Activated naive CD8-positive, alpha-beta T cell treated with anti-CD3 and anti-CD28 coated beads for 36 hours (primary cell): ENCODE results near the gene IL2. TPM values are rescaled to one million over a fixed set of nuclear protein-coding genes. Genes with fewer than 3 reads are reported as not detected.

Experiments
- DNase-seq: peaks from one replicate; pipeline ENCODE4 v3.0.0; 2021
- H3K27ac Mint-ChIP-seq: one replicate; pipeline ENCODE4 v1.8.0; 2022; ENCODE audit warnings: mild to moderate bottlenecking, moderate library complexity, mixed read lengths
- H3K27me3 Mint-ChIP-seq: one replicate; pipeline ENCODE4 v1.8.0; 2022; ENCODE audit warnings: mild to moderate bottlenecking, mixed read lengths
- H3K36me3 Mint-ChIP-seq: one replicate; pipeline ENCODE4 v1.8.0; 2021; ENCODE audit warnings: mild to moderate bottlenecking, mixed read lengths
- H3K4me1 Mint-ChIP-seq: one replicate; pipeline ENCODE4 v1.8.0; 2021; ENCODE audit warnings: mixed read lengths
- H3K4me3 Mint-ChIP-seq: one replicate; pipeline ENCODE4 v1.8.0; 2022; ENCODE audit warnings: mild to moderate bottlenecking, moderate library complexity, mixed read lengths
- H3K9me3 Mint-ChIP-seq: one replicate; pipeline ENCODE4 v1.8.0; 2022; ENCODE audit warnings: mixed read lengths
- total RNA-seq, 2 experiments: library from RNA; stranded (reverse); gene quantifications; one replicate each; pipeline ENCODE4 v1.2.3, GENCODE V29; 2021

Gene IL2
- total RNA-seq, 2 experiments from 2014 or later = 37.7 to 40.7 TPM

- Mint-ChIP-seq H3K4me1 (peaks cover 18% of the 10 kb centered on the region), H3K36me3 (peaks cover 35% of the 10 kb centered on the region), H3K27ac (no peak overlapping the region), H3K4me3 (no peak overlapping the region), H3K27me3 (peaks cover 14% of the 10 kb centered on the region), H3K9me3 (peaks cover 1% of the 10 kb centered on the region)
- DNase-seq = no peak
Observed at GRCh38 chr4:122450847-122451246, 5.7 kb downstream of the IL2 start.

GRCh38 chr4:122434285-122434684, 22.2 kb downstream of the IL2 start:
- Mint-ChIP-seq H3K27ac (no peak overlapping the region), H3K4me3 (no peak overlapping the region), H3K9me3 (no peaks in the 10 kb centered on the region), H3K27me3 (no peaks in the 10 kb centered on the region), H3K36me3 (peaks cover 6% of the 10 kb centered on the region), H3K4me1 (peaks cover 14% of the 10 kb centered on the region)
- DNase-seq = no peak

- no peak overlapping the region for H3K27ac Mint-ChIP-seq
- peaks cover 6% of the 10 kb centered on the region for H3K36me3 Mint-ChIP-seq
- peaks cover 14% of the 10 kb centered on the region for H3K4me1 Mint-ChIP-seq
- no peaks in the 10 kb centered on the region for H3K27me3 Mint-ChIP-seq
- H3K4me3 Mint-ChIP-seq = no peak overlapping the region
- no peak for DNase-seq
- H3K9me3 Mint-ChIP-seq = no peaks in the 10 kb centered on the region
Observed at GRCh38 chr4:122431351-122431750, 25.2 kb downstream of the IL2 start.

GRCh38 chr4:122423246-122423645, 33.3 kb downstream of the IL2 start:
- peaks cover 8% of the 10 kb centered on the region for H3K9me3 Mint-ChIP-seq
- no peak for DNase-seq
- no peaks in the 10 kb centered on the region for H3K4me1 Mint-ChIP-seq
- no peak overlapping the region for H3K27ac Mint-ChIP-seq
- no peak overlapping the region for H3K4me3 Mint-ChIP-seq
- no peaks in the 10 kb centered on the region for H3K27me3 Mint-ChIP-seq
- no peaks in the 10 kb centered on the region for H3K36me3 Mint-ChIP-seq

- DNase-seq = no peak
- no peak overlapping the region for H3K27ac Mint-ChIP-seq
- no peaks in the 10 kb centered on the region for H3K4me1 Mint-ChIP-seq
- H3K36me3 Mint-ChIP-seq = no peaks in the 10 kb centered on the region
- no peak overlapping the region for H3K4me3 Mint-ChIP-seq
- no peaks in the 10 kb centered on the region for H3K9me3 Mint-ChIP-seq
- H3K27me3 Mint-ChIP-seq = peaks cover 10% of the 10 kb centered on the region
Observed at GRCh38 chr4:122412547-122412946, 44.0 kb downstream of the IL2 start.

GRCh38 chr4:122403861-122404260, 52.7 kb downstream of the IL2 start:
- H3K27ac Mint-ChIP-seq = no peak overlapping the region
- H3K9me3 Mint-ChIP-seq = no peaks in the 10 kb centered on the region
- no peak for DNase-seq
- H3K4me3 Mint-ChIP-seq = no peak overlapping the region
- H3K36me3 Mint-ChIP-seq = peaks cover 2% of the 10 kb centered on the region
- H3K27me3 Mint-ChIP-seq = peaks cover 26% of the 10 kb centered on the region
- H3K4me1 Mint-ChIP-seq = no peaks in the 10 kb centered on the region

Other genes starting within 250 kb of the IL2 start
- not detected for gene ADAD1, start 77.7 kb downstream of the IL2 start, total RNA-seq
- gene IL21, start 164.3 kb upstream of the IL2 start, total RNA-seq = not detected